GM12878 (cell line): ENCODE data around the gene BCAT1. TPM values are rescaled to one million over a fixed set of nuclear protein-coding genes. Genes with fewer than 3 reads are reported as not detected.
"Not testable (repeated sequence)": the region's sequence is repeated elsewhere in the genome, so short reads cannot be mapped to it uniquely, and the experiment has no call there.

Experiments
- ATAC-seq: fragments of 200-7000 bp; cut with Tn5 transposase; 3 replicates; pipeline ENCODE4 v1.9.1; 2020; ENCODE audit warnings: mild to moderate bottlenecking, moderate library complexity
- BruUV-seq: library from RNA; stranded (reverse); fragments of 400-500 nt; replicated peaks from 2 replicates; lab custom pipeline; 2021; lab: Mats Ljungman, UMichigan
- CTCF ChIA-PET: fragments of 300-600 bp; sonication (Branson Sonifier 250); formaldehyde crosslinking; extraction: SDS; loops from one replicate; lab custom pipeline; 2021; ENCODE audit warnings: inconsistent platforms; lab: Yijun Ruan, JAX
- POLR2A ChIA-PET: fragments of 350-600 bp; formaldehyde crosslinking; extraction: SDS; loops from one replicate; lab custom pipeline; 2021; ENCODE audit warnings: inconsistent platforms; lab: Charles Lee
- RAD21 ChIA-PET: fragments of 300-600 bp; sonication (Branson Sonifier 250); formaldehyde crosslinking; loops from one replicate; lab custom pipeline; 2023; ENCODE audit warnings: antibody characterized with exemption; ENCODE audit not compliant: unreplicated experiment; lab: Charles Lee
- SMC1A ChIA-PET: fragments of 300-600 bp; sonication (Branson Sonifier 250); formaldehyde crosslinking; loops from one replicate; lab custom pipeline; 2023; ENCODE audit not compliant: unreplicated experiment, uncharacterized antibody; lab: Charles Lee
- DNase-seq: peaks from one replicate; pipeline ENCODE4 v3.0.0-alpha.2; 2011; ENCODE audit warnings: low read depth, low spot score
- FAIRE-seq: peaks from 3 replicates; lab custom pipeline; 2011; peaks lifted over from hg19 to GRCh38; lab: Jason Lieb, UNC
- H2AFZ ChIP-seq: 2 replicates; pipeline ENCODE4 v1.6.0; 2011; ENCODE audit warnings: low read depth, low read length, control low read depth; ENCODE audit not compliant: control insufficient read depth
- H3K27ac ChIP-seq: 2 replicates; pipeline ENCODE4 v1.5.1; 2011; ENCODE audit warnings: control low read depth; ENCODE audit not compliant: control insufficient read depth, insufficient read depth
- H3K27me3 ChIP-seq, 2 experiments: replicated peaks in 1 of 2; 2 replicates each; pipeline versions ENCODE4 v1.6.0 to v1.6.1; 2011; ENCODE audit warnings: low read length in 1 of 2; ENCODE audit not compliant: control insufficient read depth in 2 of 2, insufficient read depth in 2 of 2
- H3K36me3 ChIP-seq, 2 experiments: 2 replicates each; pipeline ENCODE4 v1.5.1; 2011; ENCODE audit warnings: low read length in 1 of 2; ENCODE audit not compliant: control insufficient read depth in 2 of 2, insufficient read depth in 2 of 2
- H3K4me1 ChIP-seq: 2 replicates; pipeline ENCODE4 v1.6.1; 2011; ENCODE audit warnings: mild to moderate bottlenecking, low read length, moderate library complexity, mixed read lengths; ENCODE audit not compliant: control insufficient read depth, insufficient read depth
- H3K4me2 ChIP-seq: 2 replicates; pipeline ENCODE4 v1.6.0; 2011; ENCODE audit warnings: control low read depth; ENCODE audit not compliant: control insufficient read depth, insufficient read depth
- H3K4me3 ChIP-seq: fragments of 200-600 bp; sonication (generic); 2 replicates; pipeline ENCODE4 v1.5.1; 2016
- H3K79me2 ChIP-seq: 2 replicates; pipeline ENCODE4 v1.6.0; 2011; ENCODE audit warnings: low read length; ENCODE audit not compliant: control insufficient read depth, insufficient read depth
- H3K9ac ChIP-seq: 2 replicates; pipeline ENCODE4 v1.8.0; 2011; ENCODE audit warnings: low read length, control low read depth, mixed read lengths; ENCODE audit not compliant: control insufficient read depth, insufficient read depth
- H3K9me3 ChIP-seq: replicated peaks from 3 replicates; pipeline ENCODE4 v1.5.1; 2011; ENCODE audit warnings: mild to moderate bottlenecking, low read length; ENCODE audit not compliant: control insufficient read depth, insufficient read depth
- H4K20me1 ChIP-seq: 2 replicates; pipeline ENCODE4 v1.6.0; 2011; ENCODE audit not compliant: control insufficient read depth, insufficient read depth
- HDAC2 ChIP-seq: fragments of 200-600 bp; sonication (generic); IDR thresholded peaks from 2 replicates; pipeline ENCODE4 v1.6.1; 2017
- PBX3 ChIP-seq: IDR thresholded peaks from 2 replicates; pipeline ENCODE4 v1.6.1; 2011; ENCODE audit warnings: mild to moderate bottlenecking, low read depth, low read length, moderate library complexity; ENCODE audit not compliant: insufficient replicate concordance
- POLR2AphosphoS5 ChIP-seq: IDR thresholded peaks from 2 replicates; pipeline ENCODE4 v1.6.1; 2011; ENCODE audit warnings: mild to moderate bottlenecking, low read length, inconsistent platforms
- ZNF217 ChIP-seq: fragments of 450-650 bp; IDR thresholded peaks from 2 replicates; pipeline ENCODE4 v1.6.1; 2017; ENCODE audit warnings: antibody characterized with exemption, mild to moderate bottlenecking
- WGBS: methylation state at CpG from one replicate; pipeline ENCODE4 v1.1.6; 2016; ENCODE audit warnings: low lambda C conversion rate; ENCODE audit not compliant: insufficient replicate concordance, insufficient coverage; ENCODE audit errors: missing lambda C conversion rate; 5-methylcytosine and 5-hydroxymethylcytosine counted together
- in situ Hi-C: fragments of 300-500 bp; cut with MboI; formaldehyde crosslinking; loops from 9 replicates; pipeline ENCODE4 v1.14.3; 2018; ENCODE audit warnings: mixed read lengths
- intact Hi-C: fragments of 100-400 bp; cut with micrococcal nuclease; formaldehyde crosslinking; loops from one replicate; pipeline ENCODE4 v1.14.2; 2022; ENCODE audit not compliant: unreplicated experiment
- polyA plus RNA-seq, 11 experiments: library from polyadenylated mRNA; depleted of rRNA in 4 of 11; unstranded in 6 of 11; stranded (reverse) in 5 of 11; fragments of >200 nt; fragmentation: Nextera tagmentation in 4 of 11; fragmentation: Illumina TruSeq in 1 of 11; extraction: Ambion mirVana in 4 of 11; extraction: Trizol in 1 of 11; gene quantifications; 1 replicate in 1 of 11; 2 replicates in 10 of 11; pipeline versions ENCODE4 v1.2.1 to v1.2.3, GENCODE V29; 2011 to 2016; ENCODE audit warnings: inconsistent platforms in 2 of 11, missing spikeins in 2 of 11, low read depth in 1 of 11
- total RNA-seq, 4 experiments: library from RNA; depleted of rRNA in 3 of 4; stranded (reverse); fragments of >200 nt in 3 of 4; fragmentation: Illumina TruSeq in 1 of 4; extraction: Trizol in 1 of 4; gene quantifications; 2 replicates each; pipeline versions ENCODE4 v1.2.1 to v1.2.3, GENCODE V29; 2013 to 2021
- TF ChIP-seq, protein P1 (sequence below): fragments of 450-650 bp; IDR thresholded peaks from 2 replicates; pipeline ENCODE4 v1.6.1; 2017; ENCODE audit warnings: mild to moderate bottlenecking, moderate library complexity

Gene BCAT1
- total and polyA plus RNA-seq, 10 of the 15 experiments (the other 5 are each of a cell fraction or from before 2014, with no cell fraction given), result 26.2 to 187 (median 81.9) TPM

DNA sequence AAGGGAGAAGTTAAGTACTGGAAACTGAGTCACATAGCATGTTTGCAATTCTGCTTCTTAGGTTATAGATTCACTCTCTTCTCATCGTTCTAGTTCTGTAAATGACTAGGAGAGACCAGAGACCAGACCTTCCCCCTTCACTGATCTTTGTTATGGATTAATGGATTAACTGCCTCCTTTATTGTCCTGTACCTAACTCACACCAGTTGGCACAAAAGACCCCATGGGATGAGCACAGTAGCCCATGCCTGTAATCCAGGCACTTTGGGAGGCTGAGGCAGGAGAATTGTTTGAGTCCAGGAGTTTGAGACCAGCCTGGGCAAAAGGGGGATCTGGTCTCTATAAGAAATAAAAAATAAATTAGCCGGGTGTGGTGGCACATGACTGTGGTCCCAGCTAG is 20.8 kb downstream of the BCAT1 start (continued):
- TF ChIP-seq, protein P1, sequence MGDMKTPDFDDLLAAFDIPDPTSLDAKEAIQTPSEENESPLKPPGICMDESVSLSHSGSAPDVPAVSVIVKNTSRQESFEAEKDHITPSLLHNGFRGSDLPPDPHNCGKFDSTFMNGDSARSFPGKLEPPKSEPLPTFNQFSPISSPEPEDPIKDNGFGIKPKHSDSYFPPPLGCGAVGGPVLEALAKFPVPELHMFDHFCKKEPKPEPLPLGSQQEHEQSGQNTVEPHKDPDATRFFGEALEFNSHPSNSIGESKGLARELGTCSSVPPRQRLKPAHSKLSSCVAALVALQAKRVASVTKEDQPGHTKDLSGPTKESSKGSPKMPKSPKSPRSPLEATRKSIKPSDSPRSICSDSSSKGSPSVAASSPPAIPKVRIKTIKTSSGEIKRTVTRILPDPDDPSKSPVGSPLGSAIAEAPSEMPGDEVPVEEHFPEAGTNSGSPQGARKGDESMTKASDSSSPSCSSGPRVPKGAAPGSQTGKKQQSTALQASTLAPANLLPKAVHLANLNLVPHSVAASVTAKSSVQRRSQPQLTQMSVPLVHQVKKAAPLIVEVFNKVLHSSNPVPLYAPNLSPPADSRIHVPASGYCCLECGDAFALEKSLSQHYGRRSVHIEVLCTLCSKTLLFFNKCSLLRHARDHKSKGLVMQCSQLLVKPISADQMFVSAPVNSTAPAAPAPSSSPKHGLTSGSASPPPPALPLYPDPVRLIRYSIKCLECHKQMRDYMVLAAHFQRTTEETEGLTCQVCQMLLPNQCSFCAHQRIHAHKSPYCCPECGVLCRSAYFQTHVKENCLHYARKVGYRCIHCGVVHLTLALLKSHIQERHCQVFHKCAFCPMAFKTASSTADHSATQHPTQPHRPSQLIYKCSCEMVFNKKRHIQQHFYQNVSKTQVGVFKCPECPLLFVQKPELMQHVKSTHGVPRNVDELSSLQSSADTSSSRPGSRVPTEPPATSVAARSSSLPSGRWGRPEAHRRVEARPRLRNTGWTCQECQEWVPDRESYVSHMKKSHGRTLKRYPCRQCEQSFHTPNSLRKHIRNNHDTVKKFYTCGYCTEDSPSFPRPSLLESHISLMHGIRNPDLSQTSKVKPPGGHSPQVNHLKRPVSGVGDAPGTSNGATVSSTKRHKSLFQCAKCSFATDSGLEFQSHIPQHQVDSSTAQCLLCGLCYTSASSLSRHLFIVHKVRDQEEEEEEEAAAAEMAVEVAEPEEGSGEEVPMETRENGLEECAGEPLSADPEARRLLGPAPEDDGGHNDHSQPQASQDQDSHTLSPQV, result no peak
- TF ChIP-seq POLR2AphosphoS5 (no peak), HDAC2 (no peak), PBX3 (no peak), ZNF217 (no peak)

DNA sequence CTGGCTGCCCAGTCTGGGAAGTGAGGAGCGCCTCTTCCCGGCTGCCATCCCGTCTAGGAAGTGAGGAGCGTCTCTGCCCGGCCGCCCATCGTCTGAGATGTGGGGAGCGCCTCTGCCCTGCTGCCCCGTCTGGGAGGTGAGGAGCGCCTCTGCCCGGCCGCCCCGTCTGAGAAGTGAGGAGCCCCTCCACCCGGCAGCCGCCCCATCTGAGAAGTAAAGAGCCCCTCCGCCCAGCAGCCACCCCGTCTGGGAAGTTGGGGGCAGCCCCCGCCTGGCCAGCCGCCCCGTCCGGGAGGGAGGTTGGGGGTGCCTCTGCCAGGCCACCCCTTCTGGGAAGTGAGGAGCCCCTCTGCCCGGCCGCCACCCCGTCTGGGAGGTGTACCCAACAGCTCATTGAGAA is 22.8 kb downstream of the BCAT1 start:
- POLR2A ChIA-PET, BruUV-seq: not testable (repeated sequence)
- peaks cover 19% of the 10 kb centered on the region for H3K79me2 ChIP-seq

More for the DNA sequence above, 22.8 kb downstream of the BCAT1 start:
- SMC1A ChIA-PET, H3K9ac ChIP-seq, FAIRE-seq, H3K4me2 ChIP-seq, ATAC-seq, RAD21 ChIA-PET, H3K27ac ChIP-seq, H3K27me3 ChIP-seq, H4K20me1 ChIP-seq, H3K4me3 ChIP-seq, H3K9me3 ChIP-seq, in situ Hi-C loops, H3K4me1 ChIP-seq, DNase-seq, CTCF ChIA-PET, H3K36me3 ChIP-seq, intact Hi-C loops, H2AFZ ChIP-seq: not testable (repeated sequence)
- WGBS, result 100% methylated on average over 9 of the region's 24 CpGs
